ENCODE results near the gene NGEF.
A peak's percentile ranks its signal among the peaks of the same experiment; 100 is the strongest.

NGEF gene

DNA sequence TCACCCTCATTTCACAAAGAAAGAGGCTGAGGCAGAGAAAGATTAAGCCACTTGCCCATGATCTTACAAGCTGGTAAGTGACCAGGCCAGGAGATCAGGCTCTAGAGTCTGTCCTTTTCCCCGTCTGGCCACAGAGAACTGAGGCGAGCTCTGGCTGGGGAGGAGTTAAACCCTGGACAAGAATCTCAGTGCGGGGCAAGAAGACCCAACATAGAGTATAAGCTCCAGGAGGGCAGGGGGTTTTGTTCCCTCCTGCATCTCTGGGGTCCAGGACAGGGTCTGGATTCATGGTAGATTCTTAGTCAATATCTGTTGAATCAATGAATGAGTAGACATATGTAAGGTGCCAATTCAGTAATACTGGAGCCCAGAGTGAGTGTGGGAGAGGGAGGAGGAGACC is 34.1 kb upstream of the NGEF start:
- H3K27me3 Mint-ChIP-seq (ENCODE audit: low read depth): peaks cover 24% of the 10 kb centered on the region
- H3K4me3 Mint-ChIP-seq: no peak overlapping the region
- no peaks in the 10 kb centered on the region for H3K9me3 Mint-ChIP-seq
- H3K36me3 Mint-ChIP-seq (ENCODE audit: low read depth): no peaks in the 10 kb centered on the region
- H3K4me1 Mint-ChIP-seq: peaks cover 29% of the 10 kb centered on the region
- TF ChIP-seq, protein P1, sequence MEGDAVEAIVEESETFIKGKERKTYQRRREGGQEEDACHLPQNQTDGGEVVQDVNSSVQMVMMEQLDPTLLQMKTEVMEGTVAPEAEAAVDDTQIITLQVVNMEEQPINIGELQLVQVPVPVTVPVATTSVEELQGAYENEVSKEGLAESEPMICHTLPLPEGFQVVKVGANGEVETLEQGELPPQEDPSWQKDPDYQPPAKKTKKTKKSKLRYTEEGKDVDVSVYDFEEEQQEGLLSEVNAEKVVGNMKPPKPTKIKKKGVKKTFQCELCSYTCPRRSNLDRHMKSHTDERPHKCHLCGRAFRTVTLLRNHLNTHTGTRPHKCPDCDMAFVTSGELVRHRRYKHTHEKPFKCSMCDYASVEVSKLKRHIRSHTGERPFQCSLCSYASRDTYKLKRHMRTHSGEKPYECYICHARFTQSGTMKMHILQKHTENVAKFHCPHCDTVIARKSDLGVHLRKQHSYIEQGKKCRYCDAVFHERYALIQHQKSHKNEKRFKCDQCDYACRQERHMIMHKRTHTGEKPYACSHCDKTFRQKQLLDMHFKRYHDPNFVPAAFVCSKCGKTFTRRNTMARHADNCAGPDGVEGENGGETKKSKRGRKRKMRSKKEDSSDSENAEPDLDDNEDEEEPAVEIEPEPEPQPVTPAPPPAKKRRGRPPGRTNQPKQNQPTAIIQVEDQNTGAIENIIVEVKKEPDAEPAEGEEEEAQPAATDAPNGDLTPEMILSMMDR (IDR thresholded peaks at IDR 0.05; ENCODE audit: unreplicated experiment in 3 of 3): no peak
- H3K27ac Mint-ChIP-seq: no peak overlapping the region

DNA sequence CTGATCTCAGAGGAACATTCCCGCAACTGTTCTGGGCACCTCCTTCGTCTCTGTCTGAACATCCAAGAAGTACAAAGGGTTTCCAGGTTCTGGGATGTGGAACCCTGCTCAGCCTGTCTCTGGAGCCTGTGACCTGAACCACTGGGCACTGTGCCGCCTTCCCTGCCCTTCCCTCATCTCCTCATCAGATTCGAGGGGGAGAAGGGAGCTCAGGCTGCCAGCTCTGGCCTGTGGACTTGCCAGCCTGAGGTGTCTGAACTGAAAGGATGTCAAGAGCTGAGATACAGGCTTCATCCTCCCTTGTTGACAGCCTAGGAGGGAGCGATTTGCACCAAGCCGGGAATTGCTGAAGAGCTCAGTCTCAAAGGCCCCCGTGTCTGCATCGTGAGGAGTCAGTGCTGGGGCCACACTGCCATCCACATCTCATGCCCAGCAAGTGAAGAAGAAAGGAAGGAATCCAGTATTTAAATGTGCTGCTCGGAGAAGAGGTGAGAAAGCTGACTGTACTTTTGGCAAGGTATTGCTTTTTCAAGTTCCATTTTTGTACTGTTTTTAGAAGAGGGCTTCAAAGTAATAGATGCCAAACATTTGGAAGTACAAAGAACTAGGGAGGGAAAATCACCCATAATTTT is 32.0 kb upstream of the NGEF start:
- no peaks in the 10 kb centered on the region for H3K9me3 Mint-ChIP-seq
- TF ChIP-seq, protein P1 (IDR thresholded peaks at IDR 0.05; ENCODE audit: unreplicated experiment in 3 of 3): no peak
- peaks cover 24% of the 10 kb centered on the region for H3K4me1 Mint-ChIP-seq
- H3K27me3 Mint-ChIP-seq (ENCODE audit: low read depth): peaks cover 7% of the 10 kb centered on the region
- H3K4me3 Mint-ChIP-seq: no peak overlapping the region
- H3K36me3 Mint-ChIP-seq (ENCODE audit: low read depth): no peaks in the 10 kb centered on the region
- H3K27ac Mint-ChIP-seq: peak overlapping the region in 1 of 3 experiments; percentile 28

DNA sequence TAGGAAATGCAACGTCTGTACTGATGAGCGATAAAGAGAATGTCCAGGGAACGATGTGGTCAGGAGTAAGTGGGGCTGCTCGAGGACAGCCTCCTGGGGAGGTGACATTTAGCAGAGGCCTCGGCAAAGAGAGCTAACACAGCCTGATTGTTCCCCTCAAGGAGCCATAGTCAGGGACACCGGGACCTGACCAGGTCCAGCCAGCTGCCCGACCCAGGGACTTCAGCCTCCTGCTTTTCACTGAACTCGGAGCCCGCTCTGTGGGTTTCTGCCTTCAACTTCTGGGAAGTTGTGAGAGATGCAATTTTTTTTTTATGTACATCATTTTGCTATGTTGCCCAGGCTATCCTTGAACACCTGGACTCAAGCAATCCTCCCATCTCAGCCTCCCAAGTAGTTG is 29.5 kb upstream of the NGEF start:
- H3K4me3 Mint-ChIP-seq: no peak overlapping the region
- H3K9me3 Mint-ChIP-seq: no peaks in the 10 kb centered on the region
- H3K27me3 Mint-ChIP-seq (ENCODE audit: low read depth): no peaks in the 10 kb centered on the region
- no peaks in the 10 kb centered on the region for H3K36me3 Mint-ChIP-seq (ENCODE audit: low read depth)
- TF ChIP-seq, protein P1 (IDR thresholded peaks at IDR 0.05; ENCODE audit: unreplicated experiment in 3 of 3): no peak
- peaks cover 8% of the 10 kb centered on the region for H3K4me1 Mint-ChIP-seq
- no peak overlapping the region for H3K27ac Mint-ChIP-seq

DNA sequence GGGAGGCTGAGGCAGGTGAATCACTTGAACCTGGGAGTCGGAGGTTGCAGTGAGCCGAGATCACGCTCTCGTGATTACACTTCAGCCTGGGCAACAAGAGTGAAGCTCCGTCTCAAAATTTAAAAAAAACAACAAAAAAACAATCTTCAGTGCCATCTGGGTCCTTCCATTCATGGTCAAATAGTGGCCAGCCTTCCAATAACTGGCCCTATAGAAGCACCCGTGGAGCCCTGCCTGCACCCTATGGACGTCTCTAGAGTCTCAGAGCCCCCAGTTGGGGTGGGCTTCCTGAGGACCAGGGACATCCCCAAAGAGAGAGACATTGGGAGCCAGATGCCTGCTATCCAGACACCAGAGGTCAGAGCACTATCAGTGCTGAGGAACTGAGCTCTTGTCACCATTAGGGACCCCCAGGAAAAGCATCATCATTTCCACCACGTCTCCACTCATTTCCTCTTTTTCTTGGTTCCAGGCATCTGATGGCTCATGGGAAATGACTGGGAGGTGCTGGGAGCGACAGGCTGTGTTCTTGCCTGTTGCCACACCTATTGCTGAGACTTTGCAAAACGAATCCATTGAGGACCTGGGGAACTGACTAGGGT is 28.8 kb upstream of the NGEF start:
- Mint-ChIP-seq H3K9me3 (no peaks in the 10 kb centered on the region), H3K4me1 (peaks cover 8% of the 10 kb centered on the region), H3K36me3 (ENCODE audit: low read depth) (no peaks in the 10 kb centered on the region), H3K4me3 (no peak overlapping the region), H3K27ac (no peak overlapping the region), H3K27me3 (ENCODE audit: low read depth) (no peaks in the 10 kb centered on the region)
- TF ChIP-seq, protein P1 (IDR thresholded peaks at IDR 0.05; ENCODE audit: unreplicated experiment in 3 of 3): no peak

DNA sequence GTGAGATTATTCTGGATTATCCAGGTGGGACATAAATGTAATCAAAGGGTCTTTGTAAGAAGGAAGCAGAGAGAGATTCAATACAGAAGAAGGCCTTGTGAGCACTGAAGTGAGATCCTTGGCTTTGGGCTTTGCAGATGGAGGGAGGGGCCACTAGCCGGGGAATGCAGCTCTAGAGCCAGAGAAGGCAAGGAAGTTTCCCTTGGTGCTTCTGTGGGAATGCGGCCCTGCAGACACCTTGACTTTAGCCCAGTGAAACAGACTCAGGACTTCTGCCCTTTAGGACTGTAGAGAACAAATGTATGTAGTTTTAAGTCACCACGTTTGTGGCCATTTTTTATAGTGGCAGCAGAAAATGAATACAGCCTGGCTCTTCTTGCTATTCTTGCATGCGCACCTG is 27.5 kb upstream of the NGEF start:
- no peak overlapping the region for H3K4me3 Mint-ChIP-seq
- TF ChIP-seq, protein P1 (IDR thresholded peaks at IDR 0.05; ENCODE audit: unreplicated experiment in 3 of 3): no peak
- H3K9me3 Mint-ChIP-seq: no peaks in the 10 kb centered on the region
- no peak overlapping the region for H3K27ac Mint-ChIP-seq
- H3K27me3 Mint-ChIP-seq (ENCODE audit: low read depth): no peaks in the 10 kb centered on the region
- H3K4me1 Mint-ChIP-seq: peaks cover 8% of the 10 kb centered on the region
- H3K36me3 Mint-ChIP-seq (ENCODE audit: low read depth): no peaks in the 10 kb centered on the region

All from nephron (organoid).